IPS-18a (cell line): Measurements from ENCODE around the gene TPRG1.

Source experiments
- H3K27ac ChIP-seq: one replicate; pipeline ENCODE4 v1.5.1; 2013; ENCODE audit warnings: low read length
- H3K27me3 ChIP-seq: one replicate; pipeline ENCODE4 v1.6.1; 2013; ENCODE audit warnings: mild to moderate bottlenecking, low read length; ENCODE audit not compliant: control insufficient read depth, insufficient read depth
- H3K36me3 ChIP-seq: one replicate; pipeline ENCODE4 v1.6.1; 2013; ENCODE audit warnings: low read depth, low read length; ENCODE audit not compliant: control insufficient read depth
- H3K4me1 ChIP-seq: one replicate; pipeline ENCODE4 v1.6.1; 2013; ENCODE audit warnings: low read depth, low read length; ENCODE audit not compliant: control insufficient read depth
- H3K4me3 ChIP-seq: one replicate; pipeline ENCODE4 v1.5.1; 2013; ENCODE audit warnings: low read length
- H3K9ac ChIP-seq: one replicate; pipeline ENCODE4 v1.6.1; 2013; ENCODE audit warnings: mild to moderate bottlenecking, low read length, moderate library complexity
- H3K9me3 ChIP-seq: one replicate; pipeline ENCODE4 v1.6.1; 2013; ENCODE audit warnings: low read depth, low read length; ENCODE audit not compliant: control insufficient read depth

The TPRG1 gene

DNA sequence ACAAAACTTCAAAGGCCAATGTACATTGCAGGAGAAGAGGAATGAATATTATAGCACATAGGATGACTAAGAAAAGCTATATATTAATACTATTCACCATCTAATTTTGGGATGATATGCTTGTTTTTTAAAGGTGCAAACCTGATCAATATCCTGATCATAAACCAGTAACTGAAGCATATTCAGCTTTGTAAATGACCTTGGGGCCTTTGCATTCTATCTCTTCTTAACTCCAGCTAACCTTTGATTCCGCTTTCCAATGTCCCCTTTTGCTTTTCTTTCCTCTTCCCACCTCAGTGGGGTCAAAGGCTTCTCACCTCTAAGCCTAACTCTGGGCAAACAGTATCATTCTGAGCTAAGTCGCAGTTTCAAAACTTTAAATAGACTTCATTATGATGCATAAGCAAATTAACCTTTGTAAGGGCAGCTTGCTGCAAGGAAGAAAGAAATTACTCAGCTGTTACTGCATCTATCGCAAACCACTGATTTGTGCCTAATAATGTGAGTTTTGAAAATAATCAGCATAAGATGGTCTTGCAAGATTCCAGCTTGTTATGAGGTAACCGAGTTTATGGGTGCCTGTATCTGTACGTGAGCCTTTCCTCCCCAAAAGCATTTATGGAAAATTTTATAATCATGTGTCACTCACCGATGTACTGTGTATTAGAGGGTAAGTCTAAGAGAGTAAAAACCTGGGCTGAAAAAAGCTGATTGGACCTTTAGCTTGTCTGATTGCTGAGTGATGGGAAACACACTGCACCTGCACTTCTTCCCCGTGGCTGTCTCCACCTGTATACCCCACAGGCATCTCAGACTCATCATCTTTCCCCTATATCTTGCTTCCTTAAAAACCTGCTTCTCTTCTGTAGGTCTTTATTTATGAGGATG, 116.8 kb downstream of the TPRG1 start:
- Histone ChIP-seq H3K27ac (no peak overlapping the region), H3K9me3 (no peaks in the 10 kb centered on the region), H3K27me3 (no peaks in the 10 kb centered on the region), H3K36me3 (no peaks in the 10 kb centered on the region), H3K9ac (no peak overlapping the region), H3K4me3 (no peak overlapping the region), H3K4me1 (no peaks in the 10 kb centered on the region)

DNA sequence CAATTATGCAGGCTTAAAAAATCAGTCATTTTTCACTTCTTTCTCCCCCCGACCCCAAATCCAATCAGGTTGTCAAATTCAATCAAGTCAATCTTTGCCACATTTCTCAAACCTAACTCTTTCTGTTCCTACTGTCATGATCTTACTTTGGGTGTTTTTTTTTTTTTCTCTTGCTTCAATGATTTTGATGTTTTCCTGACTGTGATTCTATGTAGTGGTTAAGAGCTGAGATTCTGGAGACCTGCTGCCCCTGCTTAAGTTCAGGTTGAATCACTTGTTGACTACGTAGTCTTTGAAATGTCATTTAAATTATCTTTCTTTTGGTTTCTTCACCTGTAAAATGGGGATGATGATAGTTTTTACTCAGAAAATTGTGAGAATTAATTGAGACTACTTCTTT, 117.5 kb downstream of the TPRG1 start:
- H3K4me3 ChIP-seq = no peak overlapping the region
- H3K27ac ChIP-seq = no peak overlapping the region
- no peaks in the 10 kb centered on the region for H3K9me3 ChIP-seq
- no peaks in the 10 kb centered on the region for H3K27me3 ChIP-seq
- no peaks in the 10 kb centered on the region for H3K4me1 ChIP-seq
- H3K9ac ChIP-seq = no peak overlapping the region
- H3K36me3 ChIP-seq = no peaks in the 10 kb centered on the region

DNA sequence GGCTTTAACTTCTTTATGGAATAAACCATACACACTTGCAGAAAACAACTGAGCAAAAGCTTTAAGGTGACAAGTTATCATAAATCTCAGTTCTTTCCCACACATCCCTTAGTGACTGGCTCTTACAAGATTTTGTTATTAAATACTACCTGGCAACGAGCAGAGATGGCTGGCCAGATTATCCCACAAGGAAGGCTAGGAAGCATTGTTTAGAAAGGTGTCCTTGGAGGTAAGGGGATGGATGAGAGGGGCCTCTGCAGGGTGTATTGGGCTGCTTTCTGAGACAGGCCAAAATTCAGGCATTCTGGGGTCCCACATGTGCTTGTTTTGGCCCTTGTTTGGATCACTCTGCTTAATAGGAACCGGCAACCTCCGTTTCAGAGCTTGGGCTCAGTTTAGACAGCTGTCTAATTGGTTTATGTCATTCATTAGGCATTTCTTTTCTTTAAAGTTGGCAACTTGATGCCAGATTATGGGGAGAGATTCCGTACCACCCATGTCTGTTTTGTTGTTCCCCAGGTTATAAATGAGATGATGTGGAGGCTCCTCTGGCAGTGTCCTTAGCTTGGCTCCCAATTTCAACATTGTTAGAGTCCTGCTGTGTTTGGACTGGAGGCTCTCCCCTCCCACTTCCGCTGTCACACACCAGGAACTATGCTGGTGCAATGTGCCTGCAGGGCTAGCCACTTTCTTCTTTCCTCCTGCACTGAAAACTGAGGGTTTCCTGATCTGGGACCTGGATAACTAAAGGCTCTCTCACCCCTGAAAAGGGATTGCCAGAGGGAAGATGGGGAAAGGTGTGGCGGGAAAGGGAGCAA, 121.1 kb downstream of the TPRG1 start:
- H3K4me1 ChIP-seq = no peaks in the 10 kb centered on the region
- H3K27ac ChIP-seq = no peak overlapping the region
- no peaks in the 10 kb centered on the region for H3K36me3 ChIP-seq
- H3K27me3 ChIP-seq = no peaks in the 10 kb centered on the region
- no peaks in the 10 kb centered on the region for H3K9me3 ChIP-seq
- no peak overlapping the region for H3K4me3 ChIP-seq
- no peak overlapping the region for H3K9ac ChIP-seq

DNA sequence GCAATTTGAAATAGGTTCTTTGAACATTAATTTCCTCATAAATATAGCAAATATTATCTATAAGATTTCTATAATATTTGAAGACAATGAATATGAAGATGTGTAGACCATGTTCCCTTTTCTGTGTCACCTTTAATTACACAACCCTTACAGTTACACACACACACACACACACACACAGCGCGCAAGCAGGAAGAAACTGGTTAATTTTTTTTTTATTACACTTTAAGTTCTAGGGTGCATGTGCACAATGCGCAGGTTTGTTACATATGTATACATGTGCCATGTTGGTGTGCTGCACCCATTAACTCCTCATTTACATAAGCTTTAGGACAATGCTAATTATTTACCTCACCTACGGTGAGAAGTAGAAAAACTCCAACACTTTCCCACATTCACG, 122.9 kb downstream of the TPRG1 start:
- Histone ChIP-seq H3K27ac (no peak overlapping the region), H3K4me1 (no peaks in the 10 kb centered on the region), H3K9ac (no peak overlapping the region), H3K9me3 (no peaks in the 10 kb centered on the region), H3K4me3 (no peak overlapping the region), H3K27me3 (no peaks in the 10 kb centered on the region), H3K36me3 (no peaks in the 10 kb centered on the region)

DNA sequence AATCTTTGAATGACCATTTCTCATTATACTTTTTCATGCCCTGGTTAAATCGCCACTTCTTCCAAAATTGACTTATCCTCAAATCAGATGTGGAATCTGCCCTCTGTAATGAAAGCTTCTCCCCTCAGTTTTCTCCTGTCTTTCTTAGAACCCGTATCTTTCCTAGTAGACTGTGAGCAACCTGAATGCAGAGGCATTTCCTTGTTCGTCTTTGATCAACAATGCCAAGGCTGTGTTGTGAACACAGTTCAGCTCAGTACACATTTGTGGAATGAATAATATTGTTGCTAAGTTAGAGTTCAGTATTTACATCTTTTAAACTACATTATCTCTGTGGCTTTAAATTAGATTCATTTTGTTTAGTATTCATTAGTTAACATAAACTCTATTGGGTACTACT, 123.3 kb downstream of the TPRG1 start:
- no peaks in the 10 kb centered on the region for H3K4me1 ChIP-seq
- no peaks in the 10 kb centered on the region for H3K36me3 ChIP-seq
- no peak overlapping the region for H3K27ac ChIP-seq
- no peak overlapping the region for H3K4me3 ChIP-seq
- H3K9me3 ChIP-seq = no peaks in the 10 kb centered on the region
- H3K27me3 ChIP-seq = no peaks in the 10 kb centered on the region
- no peak overlapping the region for H3K9ac ChIP-seq

GRCh38 chr3:189297932-189298331, 126.2 kb downstream of the TPRG1 start:
- Histone ChIP-seq H3K27ac (no peak overlapping the region), H3K36me3 (no peaks in the 10 kb centered on the region)

GRCh38 chr3:189298469-189299375, 127.0 kb downstream of the TPRG1 start:
- H3K4me3 ChIP-seq = no peak overlapping the region
- H3K36me3 ChIP-seq = no peaks in the 10 kb centered on the region
- H3K27ac ChIP-seq = no peak overlapping the region
- H3K9ac ChIP-seq = no peak overlapping the region
- no peaks in the 10 kb centered on the region for H3K27me3 ChIP-seq
- no peaks in the 10 kb centered on the region for H3K4me1 ChIP-seq
- H3K9me3 ChIP-seq = no peaks in the 10 kb centered on the region

More at GRCh38 chr3:189297932-189298331, 126.2 kb downstream of the TPRG1 start:
- Histone ChIP-seq H3K9me3 (no peaks in the 10 kb centered on the region), H3K9ac (no peak overlapping the region), H3K4me1 (no peaks in the 10 kb centered on the region), H3K4me3 (no peak overlapping the region), H3K27me3 (no peaks in the 10 kb centered on the region)

DNA sequence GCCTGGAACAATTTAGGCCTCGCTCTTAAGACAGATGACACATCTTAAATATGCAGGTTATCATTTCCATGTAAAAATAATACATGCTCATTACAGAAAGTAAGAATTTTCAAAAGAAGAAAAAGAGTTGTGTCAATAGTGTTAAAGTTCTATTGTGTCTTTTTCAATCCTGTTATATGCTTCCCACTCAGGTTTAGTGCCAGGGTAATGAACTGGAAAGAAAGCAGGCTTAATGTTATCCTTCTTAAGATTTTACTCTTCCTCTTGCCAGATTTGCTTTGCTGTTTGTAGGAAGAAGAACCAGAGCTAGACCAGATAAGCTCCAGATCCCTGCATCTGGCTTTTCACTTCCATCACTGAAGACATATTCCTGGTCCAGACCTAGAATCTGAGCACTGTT, 128.6 kb downstream of the TPRG1 start:
- Histone ChIP-seq H3K4me3 (no peak overlapping the region), H3K27ac (no peak overlapping the region), H3K4me1 (peaks cover 15% of the 10 kb centered on the region), H3K27me3 (no peaks in the 10 kb centered on the region), H3K36me3 (no peaks in the 10 kb centered on the region), H3K9me3 (no peaks in the 10 kb centered on the region), H3K9ac (no peak overlapping the region)

DNA sequence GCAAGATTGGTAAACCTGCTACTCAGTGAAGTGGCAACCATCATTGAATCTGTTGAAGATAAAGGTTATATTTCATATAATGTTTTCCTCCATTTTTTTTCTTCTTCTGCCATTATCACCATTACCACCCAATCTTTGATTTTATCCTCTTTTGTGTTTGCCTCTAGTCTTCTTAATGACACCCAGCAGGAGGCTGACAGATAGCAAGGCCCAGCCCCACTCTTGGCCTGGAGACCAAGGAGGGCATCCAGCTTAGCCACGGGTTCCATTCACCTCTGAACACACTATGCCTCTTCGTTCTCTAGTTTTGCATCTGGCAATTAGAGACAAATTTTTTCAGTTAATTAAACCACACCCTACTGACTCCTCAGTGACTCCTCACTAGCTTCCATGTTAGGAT, 129.7 kb downstream of the TPRG1 start:
- H3K27ac ChIP-seq = no peak overlapping the region
- H3K36me3 ChIP-seq = no peaks in the 10 kb centered on the region
- no peaks in the 10 kb centered on the region for H3K9me3 ChIP-seq
- no peak overlapping the region for H3K4me3 ChIP-seq
- no peaks in the 10 kb centered on the region for H3K27me3 ChIP-seq
- no peak overlapping the region for H3K9ac ChIP-seq
- peaks cover 18% of the 10 kb centered on the region for H3K4me1 ChIP-seq

GRCh38 chr3:189303584-189303983, 131.8 kb downstream of the TPRG1 start:
- Histone ChIP-seq H3K27me3 (no peaks in the 10 kb centered on the region), H3K4me1 (peaks cover 18% of the 10 kb centered on the region), H3K27ac (no peak overlapping the region), H3K9me3 (no peaks in the 10 kb centered on the region), H3K9ac (no peak overlapping the region), H3K4me3 (no peak overlapping the region), H3K36me3 (no peaks in the 10 kb centered on the region)
